Psoas muscle (tissue), 8 donors: ENCODE measurements around the gene UVSSA. TPM values are rescaled to one million over a fixed set of nuclear protein-coding genes. Genes with fewer than 3 reads are reported as not detected.

Experiments
- ATAC-seq, 4 donors: fragments of 200-7000 bp; cut with Tn5 transposase; one replicate each; pipeline ENCODE4 v1.9.1; 2020; ENCODE audit warnings: moderate library complexity in 3 of 4, mild to moderate bottlenecking in 2 of 4
- DNase-seq, 2 donors: peaks; one replicate each; pipeline ENCODE4 v3.0.0-alpha.2; 2020
- H3K27ac ChIP-seq: fragments of 200-600 bp; one replicate; pipeline ENCODE4 v1.8.0; 2022
- H3K27me3 ChIP-seq, 3 donors: fragments of 200-600 bp in 1 of 3; one replicate each; pipeline versions ENCODE4 v1.6.1 to v1.8.0; 2013 to 2022; ENCODE audit warnings: low read length in 2 of 3, mild to moderate bottlenecking in 2 of 3, moderate library complexity in 1 of 3; ENCODE audit not compliant: insufficient read depth in 3 of 3
- H3K36me3 ChIP-seq, 2 donors: fragments of 200-600 bp in 1 of 2; one replicate each; pipeline versions ENCODE4 v1.6.1 to v1.8.0; 2013 to 2022; ENCODE audit warnings: low read depth in 1 of 2, mild to moderate bottlenecking in 1 of 2, moderate library complexity in 1 of 2; ENCODE audit not compliant: insufficient read depth in 1 of 2
- H3K4me1 ChIP-seq: fragments of 200-600 bp; one replicate; pipeline ENCODE4 v1.8.0; 2022
- H3K4me3 ChIP-seq: fragments of 200-600 bp; one replicate; pipeline ENCODE4 v1.8.0; 2022; ENCODE audit warnings: mild to moderate bottlenecking
- H3K9me3 ChIP-seq: fragments of 200-600 bp; one replicate; pipeline ENCODE4 v1.8.0; 2022
- WGBS, 3 donors: extraction: QIAGEN DNeasy Blood & Tissue Kit; methylation state at CpG; one replicate each; pipeline versions ENCODE4 v1.1.6 to v1.1.7; 2013; 5-methylcytosine and 5-hydroxymethylcytosine counted together
- intact Hi-C, 2 donors: fragments of 100-400 bp; cut with DNase I; formaldehyde crosslinking; loops; one replicate each; pipeline versions ENCODE4 v1.11.0 to v1.14.2; 2022
- polyA plus RNA-seq, 3 donors: library from polyadenylated mRNA; stranded (reverse); fragments of 200-250 nt; gene quantifications; one replicate each; pipeline ENCODE4 v1.2.3, GENCODE V29; 2013
- total RNA-seq, 4 donors: library from RNA; stranded (reverse); fragmentation: NEBNext Ultra II Directional in 2 of 4; extraction: Animal tissue kit (Norgen Biotek cat#: 25700) in 2 of 4; gene quantifications; one replicate each; pipeline versions ENCODE4 v1.2.1 to v1.2.4, GENCODE V29; 2021 to 2023
- TF ChIP-seq, protein P1 (sequence below): fragments of 200-600 bp; IDR thresholded peaks from one replicate; pipeline ENCODE4 v1.8.0; 2022; ENCODE audit warnings: antibody characterized with exemption
- donor health status: healthy with polysubstance abuse.
- donor health status: DM: no; HTN: no; CAD: no; lungs with moderate emphysema.
- donor health status: Bipolar disorder and iron deficiency.
- donor health status: healthy.
- donor health status: DM: yes; HTN: yes; CAD: no.
- donor health status: DM: no; HTN: no; CAD: no.
- donor health status: DM: no; HTN: no; CAD: no.
- donor health status: DM: yes; HTN: yes; CAD: no.

The UVSSA gene
- total and polyA plus RNA-seq, 7 donors = 1.9 to 9.4 (median 7.7) TPM

DNA sequence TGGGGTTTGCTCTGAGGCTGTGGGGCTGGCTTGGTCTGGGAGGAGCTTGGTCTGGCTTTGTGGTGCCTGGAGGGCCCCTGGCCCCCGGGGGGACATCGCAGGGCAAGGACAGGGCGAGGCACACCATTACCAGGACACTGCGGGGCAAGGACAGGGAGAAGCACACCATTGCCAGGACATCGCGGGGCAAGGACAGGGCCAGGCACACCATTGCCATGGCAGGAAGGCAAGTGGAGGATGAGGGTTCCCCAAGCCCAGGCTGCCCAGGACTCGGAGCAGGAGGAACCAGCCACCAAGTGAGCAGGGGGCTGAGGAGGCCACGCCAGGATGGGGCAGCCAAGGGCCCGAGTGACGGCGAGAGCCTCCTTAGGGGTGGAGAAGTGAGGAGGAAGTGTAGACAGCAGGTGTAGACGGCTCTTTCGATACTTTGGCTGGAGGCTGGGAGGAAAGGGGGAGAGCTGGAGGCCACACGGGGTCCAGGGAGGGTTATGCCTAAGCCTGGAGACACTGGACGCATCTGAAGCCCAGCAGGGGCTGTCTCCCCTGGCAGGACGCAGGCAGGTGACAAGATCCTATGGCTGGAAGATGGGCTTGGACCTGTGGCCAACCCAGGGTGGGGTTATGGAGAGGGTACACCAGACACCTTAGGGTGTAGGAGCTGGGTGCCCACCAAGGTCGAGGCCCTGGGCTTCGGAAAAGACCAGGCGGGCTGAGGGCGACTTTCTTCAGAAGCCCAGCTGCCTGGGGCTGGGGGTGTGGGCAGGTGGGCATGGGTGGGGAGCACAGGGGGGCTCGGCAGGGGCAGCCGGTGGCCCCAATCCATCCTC is 51.9 kb downstream of the UVSSA start:
- Histone ChIP-seq H3K4me1 (no peaks in the 10 kb centered on the region), H3K4me3 (no peak overlapping the region), H3K27ac (no peak overlapping the region), H3K9me3 (no peaks in the 10 kb centered on the region), H3K36me3 (peaks cover 2 to 4% of the 10 kb centered on the region in 2 donors), H3K27me3 (peaks cover 0 to 43% (median 18%) of the 10 kb centered on the region in 3 donors)
- intact Hi-C loops = no loop called here
- DNase-seq (peak in 1 of 2 donors; percentile 42), ATAC-seq (no peak)
- TF ChIP-seq, protein P1, sequence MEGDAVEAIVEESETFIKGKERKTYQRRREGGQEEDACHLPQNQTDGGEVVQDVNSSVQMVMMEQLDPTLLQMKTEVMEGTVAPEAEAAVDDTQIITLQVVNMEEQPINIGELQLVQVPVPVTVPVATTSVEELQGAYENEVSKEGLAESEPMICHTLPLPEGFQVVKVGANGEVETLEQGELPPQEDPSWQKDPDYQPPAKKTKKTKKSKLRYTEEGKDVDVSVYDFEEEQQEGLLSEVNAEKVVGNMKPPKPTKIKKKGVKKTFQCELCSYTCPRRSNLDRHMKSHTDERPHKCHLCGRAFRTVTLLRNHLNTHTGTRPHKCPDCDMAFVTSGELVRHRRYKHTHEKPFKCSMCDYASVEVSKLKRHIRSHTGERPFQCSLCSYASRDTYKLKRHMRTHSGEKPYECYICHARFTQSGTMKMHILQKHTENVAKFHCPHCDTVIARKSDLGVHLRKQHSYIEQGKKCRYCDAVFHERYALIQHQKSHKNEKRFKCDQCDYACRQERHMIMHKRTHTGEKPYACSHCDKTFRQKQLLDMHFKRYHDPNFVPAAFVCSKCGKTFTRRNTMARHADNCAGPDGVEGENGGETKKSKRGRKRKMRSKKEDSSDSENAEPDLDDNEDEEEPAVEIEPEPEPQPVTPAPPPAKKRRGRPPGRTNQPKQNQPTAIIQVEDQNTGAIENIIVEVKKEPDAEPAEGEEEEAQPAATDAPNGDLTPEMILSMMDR = no peak
- WGBS, 3 donors = 89 to 94% (median 92%) methylated on average over 18 to 22 of the region's 22 CpGs

GRCh38 chr4:1399508-1400190 is 52.6 kb downstream of the UVSSA start:
- peaks cover 0 to 51% (median 20%) of the 10 kb centered on the region in 3 donors for H3K27me3 ChIP-seq
- WGBS, 3 donors = 82 to 88% (median 88%) methylated on average over 14 to 15 of the region's 15 CpGs
- DNase-seq = peak in 1 of 2 donors; percentile 30

GRCh38 chr4:1400191-1400805 is 53.3 kb downstream of the UVSSA start:
- Histone ChIP-seq H3K27ac (no peak overlapping the region), H3K27me3 (peaks cover 0 to 57% (median 25%) of the 10 kb centered on the region in 3 donors), H3K4me3 (no peak overlapping the region), H3K9me3 (no peaks in the 10 kb centered on the region), H3K4me1 (peaks cover 14% of the 10 kb centered on the region), H3K36me3 (no peaks in the 10 kb centered on the region)
- no peak for DNase-seq
- 76 to 86% (median 84%) methylated on average over 11 of the region's 11 CpGs for WGBS, 3 donors
- TF ChIP-seq, protein P1 = no peak
- intact Hi-C loops = no loop called here
- ATAC-seq = no peak

More at GRCh38 chr4:1399508-1400190, 52.6 kb downstream of the UVSSA start:
- no peaks in the 10 kb centered on the region for H3K36me3 ChIP-seq
- ATAC-seq = no peak
- intact Hi-C loops = no loop called here
- H3K9me3 ChIP-seq = no peaks in the 10 kb centered on the region
- no peak overlapping the region for H3K4me3 ChIP-seq
- H3K27ac ChIP-seq = no peak overlapping the region
- TF ChIP-seq, protein P1 = no peak
- peaks cover 7% of the 10 kb centered on the region for H3K4me1 ChIP-seq

DNA sequence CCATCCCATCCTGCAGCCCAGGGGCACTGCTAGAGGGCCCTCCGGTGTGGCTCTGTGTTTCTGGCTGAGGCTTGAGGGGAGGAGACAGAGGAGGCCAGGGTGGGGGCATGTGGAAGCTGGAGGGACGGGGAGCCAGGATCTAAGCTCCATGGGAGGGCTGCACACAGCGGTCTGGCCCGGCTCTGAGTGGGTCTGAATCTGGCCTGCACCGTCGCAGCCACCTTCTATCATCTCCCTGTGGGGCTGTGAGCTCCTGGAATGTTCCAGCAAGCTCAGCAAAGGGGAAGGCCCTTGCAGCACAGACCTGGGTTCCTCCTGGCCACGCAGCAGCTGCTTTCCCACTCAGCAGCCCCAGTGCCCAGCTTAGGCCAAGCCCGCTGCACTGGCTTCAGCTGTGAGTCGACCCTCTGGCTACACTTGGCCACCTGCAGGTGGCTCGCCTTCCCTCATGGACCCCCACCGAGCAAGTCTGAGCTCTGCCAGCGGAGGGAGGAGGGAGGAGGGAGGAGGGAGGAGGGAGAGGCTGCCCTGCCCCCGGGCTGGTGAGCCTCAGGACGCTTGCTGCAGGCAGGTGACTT is 53.9 kb downstream of the UVSSA start:
- peaks cover 14% of the 10 kb centered on the region for H3K4me1 ChIP-seq
- H3K9me3 ChIP-seq = no peaks in the 10 kb centered on the region
- H3K27ac ChIP-seq = no peak overlapping the region
- H3K27me3 ChIP-seq = peaks cover 5 to 63% (median 30%) of the 10 kb centered on the region in 3 donors
- TF ChIP-seq, protein P1 = no peak
- ATAC-seq (no peak), DNase-seq (peak in 1 of 2 donors; percentile 35)
- no peak overlapping the region for H3K4me3 ChIP-seq
- no peaks in the 10 kb centered on the region for H3K36me3 ChIP-seq
- 25 to 60% (median 35%) methylated on average over 7 to 14 of the region's 14 CpGs for WGBS, 3 donors
- intact Hi-C loops = no loop called here
